Osteoblast (primary cell): ENCODE results near the gene ADAM12. TPM values are rescaled to one million over a fixed set of nuclear protein-coding genes. Genes with fewer than 3 reads are reported as not detected.

Source experiments
- DNase-seq: peaks from one replicate; pipeline ENCODE4 v3.0.0; 2011; ENCODE audit warnings: low spot score, mixed read lengths; ENCODE audit not compliant: insufficient read length; ENCODE audit errors: missing footprints
- H2AFZ ChIP-seq: 2 replicates; pipeline ENCODE4 v1.6.0; 2011; ENCODE audit warnings: mild to moderate bottlenecking, low read length
- H3K27ac ChIP-seq: 2 replicates; pipeline ENCODE4 v1.5.1; 2011; ENCODE audit warnings: mild to moderate bottlenecking, low read depth, low read length, moderate library complexity
- H3K27me3 ChIP-seq: 2 replicates; pipeline ENCODE4 v1.6.0; 2012; ENCODE audit warnings: mild to moderate bottlenecking, control low read depth, inconsistent platforms, low read length, moderate library complexity; ENCODE audit not compliant: insufficient read depth
- H3K36me3 ChIP-seq: 2 replicates; pipeline ENCODE4 v1.5.1; 2011; ENCODE audit warnings: mild to moderate bottlenecking, low read length, control low read depth, moderate library complexity; ENCODE audit not compliant: insufficient read depth
- H3K4me1 ChIP-seq: 2 replicates; pipeline ENCODE4 v1.5.1; 2011; ENCODE audit warnings: mild to moderate bottlenecking, low read length, control low read depth, moderate library complexity; ENCODE audit not compliant: insufficient read depth
- H3K4me2 ChIP-seq: 2 replicates; pipeline ENCODE4 v1.6.0; 2011; ENCODE audit warnings: mild to moderate bottlenecking, low read length; ENCODE audit not compliant: insufficient read depth
- H3K4me3 ChIP-seq: fragments of 200-600 bp; sonication (generic); 3 replicates; pipeline ENCODE4 v1.5.1; 2012; ENCODE audit warnings: mild to moderate bottlenecking, low read length, inconsistent platforms; ENCODE audit not compliant: insufficient read depth
- H3K79me2 ChIP-seq: 2 replicates; pipeline ENCODE4 v1.6.0; 2012; ENCODE audit warnings: mild to moderate bottlenecking, low read length, control low read depth, inconsistent platforms; ENCODE audit not compliant: insufficient read depth
- H3K9me3 ChIP-seq: 2 replicates; pipeline ENCODE4 v1.5.1; 2011; ENCODE audit warnings: low read depth, low read length, control low read depth
- H4K20me1 ChIP-seq: 2 replicates; pipeline ENCODE4 v1.6.0; 2012; ENCODE audit warnings: mild to moderate bottlenecking, low read length, control low read depth; ENCODE audit not compliant: insufficient read depth
- CTCF ChIP-seq: IDR thresholded peaks from 2 replicates; pipeline ENCODE4 v1.5.1; 2011; ENCODE audit warnings: mild to moderate bottlenecking, low read depth, low read length, moderate library complexity; ENCODE audit errors: extremely low read depth
- total RNA-seq: library from RNA; depleted of rRNA; stranded (reverse); fragments of >200 nt; gene quantifications from 2 replicates; pipeline ENCODE4 v1.2.3, GENCODE V29; 2012

ADAM12 gene
- total RNA-seq, 1 donor = 345 TPM

GRCh38 chr10:126012485-126012884 is 375.8 kb downstream of the ADAM12 start:
- Histone ChIP-seq H3K4me3 (no peak overlapping the region), H3K36me3 (peaks cover 44% of the 10 kb centered on the region), H3K4me1 (peaks cover 33% of the 10 kb centered on the region), H3K27me3 (no peaks in the 10 kb centered on the region), H4K20me1 (no peaks in the 10 kb centered on the region), H3K79me2 (no peaks in the 10 kb centered on the region), H2AFZ (no peak overlapping the region), H3K9me3 (no peaks in the 10 kb centered on the region), H3K4me2 (no peak overlapping the region), H3K27ac (no peak overlapping the region)
- no peak for TF ChIP-seq CTCF
- no peak for DNase-seq

- peaks cover 33% of the 10 kb centered on the region for H3K4me1 ChIP-seq
- H3K36me3 ChIP-seq = peaks cover 39% of the 10 kb centered on the region
- H3K4me2 ChIP-seq = no peak overlapping the region
- no peak for DNase-seq
- no peak for TF ChIP-seq CTCF
- no peak overlapping the region for H2AFZ ChIP-seq
- no peaks in the 10 kb centered on the region for H3K79me2 ChIP-seq
- H3K4me3 ChIP-seq = no peak overlapping the region
- H3K9me3 ChIP-seq = no peaks in the 10 kb centered on the region
- H3K27me3 ChIP-seq = no peaks in the 10 kb centered on the region
- no peaks in the 10 kb centered on the region for H4K20me1 ChIP-seq
- H3K27ac ChIP-seq = no peak overlapping the region
Observed at GRCh38 chr10:126011995-126012394, 376.3 kb downstream of the ADAM12 start.

GRCh38 chr10:126009650-126010049 is 378.6 kb downstream of the ADAM12 start:
- Histone ChIP-seq H4K20me1 (no peaks in the 10 kb centered on the region), H3K36me3 (peaks cover 15% of the 10 kb centered on the region), H3K27ac (no peak overlapping the region), H3K4me3 (no peak overlapping the region), H2AFZ (no peak overlapping the region), H3K4me2 (no peak overlapping the region), H3K9me3 (no peaks in the 10 kb centered on the region), H3K27me3 (no peaks in the 10 kb centered on the region), H3K79me2 (no peaks in the 10 kb centered on the region), H3K4me1 (peaks cover 24% of the 10 kb centered on the region)
- no peak for TF ChIP-seq CTCF
- DNase-seq = no peak

GRCh38 chr10:126006906-126007305 is 381.4 kb downstream of the ADAM12 start:
- no peaks in the 10 kb centered on the region for H3K4me1 ChIP-seq
- DNase-seq = no peak
- TF ChIP-seq CTCF = no peak

More at GRCh38 chr10:126006906-126007305, 381.4 kb downstream of the ADAM12 start:
- Histone ChIP-seq H2AFZ (no peak overlapping the region), H3K4me3 (no peak overlapping the region), H3K79me2 (no peaks in the 10 kb centered on the region), H3K36me3 (peaks cover 13% of the 10 kb centered on the region), H4K20me1 (no peaks in the 10 kb centered on the region), H3K27me3 (no peaks in the 10 kb centered on the region), H3K9me3 (no peaks in the 10 kb centered on the region), H3K27ac (no peak overlapping the region), H3K4me2 (no peak overlapping the region)
